Measurements from ENCODE around the gene PFKFB2. TPM values are rescaled to one million over a fixed set of nuclear protein-coding genes. Genes with fewer than 3 reads are reported as not detected.

PFKFB2 gene
- total RNA-seq, 4 donors from 2014 or later: 4.0 to 16.1 (median 6.1) TPM

DNA sequence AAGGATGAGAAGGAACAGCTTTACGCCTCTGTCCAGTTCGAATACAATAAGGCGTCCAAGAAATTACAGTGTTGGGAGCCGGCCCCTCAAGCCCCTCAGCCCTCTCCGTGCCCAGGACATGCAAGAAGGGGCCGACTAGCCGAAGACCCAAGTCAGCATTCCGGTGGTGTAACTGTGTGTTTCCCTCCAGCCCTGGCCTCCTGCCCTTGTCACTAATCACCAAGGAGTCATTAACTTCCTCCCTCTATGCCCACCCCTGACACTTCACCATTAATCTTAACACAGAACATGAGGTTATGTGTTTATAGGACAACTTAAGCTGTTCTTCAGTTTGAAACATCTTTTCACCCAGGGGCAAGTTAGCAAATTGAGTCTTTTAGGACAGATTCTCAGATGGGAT lies 19.2 kb downstream of the PFKFB2 start:
- DNase-seq (ENCODE audit: low spot score) (no peak), ATAC-seq (ENCODE audit: low FRiP score) (no peak)
- no peak for TF ChIP-seq CTCF (IDR thresholded peaks at IDR 0.05)

DNA sequence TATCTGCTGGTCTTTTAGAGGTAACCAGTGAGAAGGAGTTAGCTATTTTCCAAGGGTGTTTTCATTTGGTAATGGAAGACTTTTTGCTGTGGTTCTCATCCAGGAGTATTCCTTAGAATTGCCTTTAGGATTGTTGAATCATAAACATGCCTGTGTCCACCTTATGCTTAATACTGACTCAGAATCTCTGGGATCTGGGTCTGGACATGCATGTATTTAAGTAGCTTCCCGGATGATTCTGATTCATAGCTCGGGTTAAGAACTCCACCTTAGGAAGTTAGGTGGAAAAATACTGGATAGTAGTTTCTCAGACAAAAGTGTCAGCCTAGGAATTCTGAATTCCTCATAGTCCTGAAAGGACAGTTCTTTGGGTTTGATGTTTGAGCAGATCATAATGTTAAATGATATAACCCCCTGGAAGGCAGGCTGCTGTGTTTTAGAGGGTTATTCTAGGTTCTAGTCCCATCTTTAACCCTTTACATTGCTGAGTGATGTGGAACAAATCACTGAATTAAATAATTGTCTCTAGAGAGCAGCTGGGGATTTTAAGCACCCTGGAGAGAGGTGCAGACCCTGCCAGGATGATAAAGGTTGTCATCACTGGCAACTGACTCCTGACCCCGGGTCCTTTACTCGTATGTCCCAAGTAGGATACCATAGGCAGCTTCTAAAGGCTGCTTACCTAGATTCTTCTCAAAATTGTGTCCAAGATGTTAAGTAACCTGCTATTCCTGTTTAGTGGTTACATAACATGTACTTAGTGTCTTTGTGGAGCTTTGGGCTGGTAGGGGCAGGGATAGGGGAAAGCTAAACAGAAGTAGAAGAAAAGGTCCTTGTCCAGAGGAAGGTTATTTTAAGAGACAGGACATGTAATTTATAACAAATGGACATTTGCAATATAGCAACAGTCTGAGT lies 21.1 kb downstream of the PFKFB2 start:
- no peak for TF ChIP-seq CTCF (IDR thresholded peaks at IDR 0.05)
- ATAC-seq (ENCODE audit: low FRiP score) (no peak), DNase-seq (ENCODE audit: low spot score) (no peak)

GRCh38 chr1:207076181-207076955 lies 23.3 kb downstream of the PFKFB2 start:
- TF ChIP-seq CTCF (IDR thresholded peaks at IDR 0.05): no peak
- no peak for DNase-seq (ENCODE audit: low spot score)
- ATAC-seq (ENCODE audit: low FRiP score): no peak

DNA sequence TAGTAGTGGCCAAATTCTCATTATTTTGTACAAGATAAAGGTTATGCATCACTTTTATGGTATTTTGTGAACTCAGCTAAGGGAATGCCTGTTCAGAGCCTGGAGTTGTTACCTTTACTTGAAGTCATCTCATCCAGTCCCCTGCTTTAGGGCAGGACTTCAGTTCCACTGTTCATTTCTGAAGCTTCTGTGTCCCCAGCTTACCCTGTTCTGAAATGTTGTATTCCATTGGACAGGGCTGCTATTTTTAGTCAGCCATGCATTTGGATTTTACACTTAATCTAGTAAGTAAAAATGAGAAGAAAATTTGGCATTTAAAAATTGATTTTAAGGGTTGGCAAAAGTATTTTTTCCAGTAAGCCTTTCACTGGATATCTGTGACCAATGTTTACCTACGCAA lies 23.9 kb downstream of the PFKFB2 start:
- ATAC-seq (ENCODE audit: low FRiP score) (no peak), DNase-seq (ENCODE audit: low spot score) (no peak)
- TF ChIP-seq CTCF (IDR thresholded peaks at IDR 0.05): no peak

- DNase-seq (ENCODE audit: low spot score) (no peak), ATAC-seq (ENCODE audit: low FRiP score) (peak; percentile 87)
- TF ChIP-seq CTCF (IDR thresholded peaks at IDR 0.05): peak in 1 of 3 donors; percentile 78
These were observed 24.6 kb downstream of the PFKFB2 start for GRCh38 chr1:207077470-207078377.

GRCh38 chr1:207078578-207079132 lies 25.6 kb downstream of the PFKFB2 start:
- ATAC-seq (ENCODE audit: low FRiP score) (no peak), DNase-seq (ENCODE audit: low spot score) (no peak)
- TF ChIP-seq CTCF (IDR thresholded peaks at IDR 0.05): no peak
